K562 (cell line): ENCODE measurements around the gene SLC12A9. TPM values are rescaled to one million over a fixed set of nuclear protein-coding genes. Genes with fewer than 3 reads are reported as not detected.

ENCODE experiments used
- ATAC-seq: fragments of 200-7000 bp; cut with Tn5 transposase; 3 replicates; pipeline ENCODE4 v1.9.1; 2020; ENCODE audit warnings: moderate library complexity
- BruUV-seq: library from RNA; stranded (reverse); fragments of 400-500 nt; replicated peaks from 2 replicates; lab custom pipeline; 2021; lab: Mats Ljungman, UMichigan
- CTCF ChIA-PET: fragments of 300-600 bp; formaldehyde crosslinking; extraction: SDS; loops from one replicate; lab custom pipeline; 2021; ENCODE audit warnings: low intra/inter-chr PET ratio; lab: Yijun Ruan, JAX
- POLR2A ChIA-PET: fragments of 300-600, 350-650 bp; sonication (Branson Sonifier 250); formaldehyde crosslinking; extraction: SDS; loops from one replicate; lab custom pipeline; 2021; ENCODE audit warnings: antibody characterized with exemption, inconsistent platforms; lab: Yijun Ruan, JAX
- DNase-seq, 4 experiments: peaks; one replicate each; pipeline versions ENCODE4 v3.0.0 to v3.0.0-alpha.2; 2011 to 2018; ENCODE audit warnings: low spot score in 3 of 4, mixed read lengths in 3 of 4; ENCODE audit errors: extremely low read depth in 1 of 4
- FAIRE-seq: peaks from 2 replicates; lab custom pipeline; 2011; peaks lifted over from hg19 to GRCh38; lab: Jason Lieb, UNC
- H2AFZ ChIP-seq: 2 replicates; pipeline ENCODE4 v1.6.0; 2011; ENCODE audit warnings: low read depth, low read length, control low read depth, inconsistent platforms
- H3K27ac ChIP-seq: fragments of 200-600 bp; 3 replicates; pipeline ENCODE4 v1.8.0; 2011; ENCODE audit warnings: low read depth, mild to moderate bottlenecking, control low read depth, inconsistent platforms, low read length, moderate library complexity, mixed read lengths; ENCODE audit errors: extremely low read depth
- H3K27me3 ChIP-seq, 2 experiments: fragments of 300-600 bp in 1 of 2; 2 replicates in 1 of 2; 3 replicates in 1 of 2; pipeline versions ENCODE4 v1.6.0 to v1.8.0; 2011; ENCODE audit warnings: inconsistent platforms in 2 of 2, low read length in 2 of 2, mild to moderate bottlenecking in 1 of 2, mixed read lengths in 1 of 2, moderate library complexity in 1 of 2; ENCODE audit not compliant: control insufficient read depth in 2 of 2, insufficient read depth in 2 of 2
- H3K36me3 ChIP-seq: fragments of 300-600 bp; 3 replicates; pipeline ENCODE4 v1.8.0; 2011; ENCODE audit warnings: mild to moderate bottlenecking, low read length, inconsistent platforms; ENCODE audit not compliant: control insufficient read depth, insufficient read depth
- H3K4me1 ChIP-seq, 2 experiments: fragments of 200-600 bp in 1 of 2; replicated peaks in 1 of 2; 2 replicates in 1 of 2; 3 replicates in 1 of 2; pipeline versions ENCODE4 v1.5.1 to v1.8.0; 2011; ENCODE audit warnings: inconsistent platforms in 2 of 2, low read length in 2 of 2, mild to moderate bottlenecking in 1 of 2, mixed read lengths in 1 of 2, moderate library complexity in 1 of 2; ENCODE audit not compliant: control insufficient read depth in 2 of 2, insufficient read depth in 2 of 2
- H3K4me2 ChIP-seq: 2 replicates; pipeline ENCODE4 v1.6.1; 2011; ENCODE audit warnings: low read length, control low read depth, inconsistent platforms, mixed read lengths; ENCODE audit not compliant: insufficient read depth
- H3K4me3 ChIP-seq: fragments of 200-600 bp; sonication (generic), shearing (Covaris generic); 2 replicates; pipeline ENCODE4 v1.5.1; 2016; ENCODE audit warnings: control low read depth, inconsistent platforms
- H3K79me2 ChIP-seq: fragments of 200-600 bp; 3 replicates; pipeline ENCODE4 v1.8.0; 2011; ENCODE audit warnings: low read length, inconsistent platforms; ENCODE audit not compliant: control insufficient read depth, insufficient read depth
- H3K9ac ChIP-seq, 2 experiments: 2 replicates each; pipeline versions ENCODE4 v1.6.0 to v1.6.1; 2011; ENCODE audit warnings: low read depth in 2 of 2, low read length in 2 of 2, control low read depth in 1 of 2, inconsistent platforms in 1 of 2, mild to moderate bottlenecking in 1 of 2, mixed read lengths in 1 of 2; ENCODE audit not compliant: insufficient read depth in 1 of 2
- H3K9me1 ChIP-seq: one replicate; pipeline ENCODE4 v1.6.0; 2011; ENCODE audit warnings: inconsistent platforms, mild to moderate bottlenecking, low read length, moderate library complexity; ENCODE audit not compliant: control insufficient read depth, insufficient read depth
- H3K9me3 ChIP-seq: replicated peaks from 2 replicates; pipeline ENCODE4 v1.5.1; 2011; ENCODE audit warnings: low read depth, low read length, inconsistent platforms; ENCODE audit not compliant: control insufficient read depth, insufficient read depth
- H4K20me1 ChIP-seq: replicated peaks from 2 replicates; pipeline ENCODE4 v1.6.1; 2011; ENCODE audit warnings: low read length, inconsistent platforms, mixed read lengths; ENCODE audit not compliant: control insufficient read depth, insufficient read depth
- HSF4 ChIP-seq: fragments of 250-450 bp; sonication (Bioruptor Pico); IDR thresholded peaks from 2 replicates; pipeline ENCODE4 v2.1.2; 2022; ENCODE audit warnings: mild to moderate bottlenecking, moderate library complexity, borderline replicate concordance
- ILF3 ChIP-seq: fragments of 450-650 bp; IDR thresholded peaks from 2 replicates; pipeline ENCODE4 v1.6.1; 2018; ENCODE audit warnings: antibody characterized with exemption, mild to moderate bottlenecking, moderate library complexity, borderline replicate concordance
- PRPF4 ChIP-seq: fragments of 200-400 bp; formaldehyde crosslinking; IDR thresholded peaks from one replicate; pipeline ENCODE4 v1.6.1; 2017; ENCODE audit warnings: low read length, low read depth, mild to moderate bottlenecking; ENCODE audit not compliant: insufficient read depth, poor library complexity, severe bottlenecking
- PTBP1 ChIP-seq: fragments of 200-400 bp; formaldehyde crosslinking; IDR thresholded peaks from 2 replicates; pipeline ENCODE4 v1.6.1; 2017; ENCODE audit warnings: low read depth, low read length
- RHOXF2B ChIP-seq: fragments of 250-450 bp; sonication (Bioruptor Pico); conservative IDR thresholded peaks from 2 replicates; pipeline ENCODE4 v1.5.1; 2021
- STAG1 ChIP-seq: sonication (generic); formaldehyde crosslinking; IDR thresholded peaks from 2 replicates; pipeline ENCODE4 v1.5.0; 2020; ENCODE audit warnings: missing genetic modification reagents, borderline replicate concordance
- TRIM28 ChIP-seq: fragments of 450-650 bp; IDR thresholded peaks from 2 replicates; pipeline ENCODE4 v1.6.1; 2017
- WGBS: fragments of 100-300 bp; shearing (Covaris generic); methylation state at CpG from one replicate; pipeline ENCODE4 v1.1.6; 2016; ENCODE audit warnings: low coverage, mixed read lengths; ENCODE audit not compliant: insufficient coverage; ENCODE audit errors: missing lambda C conversion rate; 5-methylcytosine and 5-hydroxymethylcytosine counted together
- in situ Hi-C: fragments of 300-500 bp; cut with MboI; formaldehyde crosslinking; loops from 4 replicates; pipeline ENCODE4 v1.15.0; 2018; ENCODE audit warnings: inconsistent platforms, mixed read lengths
- intact Hi-C: fragments of 100-400 bp; cut with micrococcal nuclease; formaldehyde crosslinking; loops from 2 replicates; pipeline ENCODE4 v1.14.2; 2022
- polyA plus RNA-seq, 8 experiments: library from polyadenylated mRNA; depleted of rRNA in 4 of 8; stranded (reverse) in 5 of 8; unstranded in 3 of 8; fragments of >200 nt; fragmentation: Nextera tagmentation in 2 of 8; fragmentation: Illumina TruSeq in 1 of 8; extraction: Ambion mirVana in 2 of 8; extraction: Trizol in 1 of 8; gene quantifications; 2 replicates each; pipeline versions ENCODE4 v1.2.1 to v1.2.3, GENCODE V29; 2011 to 2014; ENCODE audit warnings: inconsistent platforms in 1 of 8, missing spikeins in 1 of 8
- total RNA-seq, 7 experiments: library from RNA; depleted of rRNA in 6 of 7; stranded (reverse); fragments of >200 nt in 6 of 7; fragmentation: Illumina TruSeq in 2 of 7; extraction: Trizol in 2 of 7; gene quantifications; 2 replicates each; pipeline versions ENCODE4 v1.2.1 to v1.2.3, GENCODE V29; 2011 to 2021; ENCODE audit warnings: low replicate concordance in 1 of 7
- TF ChIP-seq, protein P1 (sequence below): fragments of 250-450 bp; sonication (Bioruptor Pico); IDR thresholded peaks from 2 replicates; pipeline ENCODE4 v1.5.0; 2021
- TF ChIP-seq, protein P2 (sequence below): sonication (generic); formaldehyde crosslinking; IDR thresholded peaks from 2 replicates; pipeline ENCODE4 v1.8.1; 2023; ENCODE audit warnings: missing genetic modification reagents, mild to moderate bottlenecking, borderline replicate concordance
- TF ChIP-seq, protein P3 (sequence below): fragments of 250-450 bp; sonication (Bioruptor Pico); IDR thresholded peaks from 2 replicates; pipeline ENCODE4 v1.8.0; 2021; ENCODE audit warnings: moderate library complexity, mild to moderate bottlenecking, inconsistent platforms
- TF ChIP-seq, protein P4 (sequence below): fragments of 450-650 bp; IDR thresholded peaks from 2 replicates; pipeline ENCODE4 v1.6.1; 2016; ENCODE audit warnings: antibody characterized with exemption
- TF ChIP-seq, protein P5 (sequence below): fragments of 200-800 bp; sonication (Bioruptor generic); IDR thresholded peaks from 2 replicates; pipeline ENCODE4 v1.6.1; 2017; ENCODE audit warnings: missing genetic modification characterization, missing compliant biosample characterization
- TF ChIP-seq, protein P6 (sequence below): fragments of 250-450 bp; sonication (Bioruptor Pico); IDR thresholded peaks from 2 replicates; pipeline ENCODE4 v1.8.0; 2022; ENCODE audit warnings: moderate library complexity, mild to moderate bottlenecking, inconsistent platforms

SLC12A9 gene
- total and polyA plus RNA-seq, 9 of the 15 experiments (the other 6 are each of a cell fraction or from before 2014, with no cell fraction given), result 0.06 to 20.2 (median 10.7) TPM

DNA sequence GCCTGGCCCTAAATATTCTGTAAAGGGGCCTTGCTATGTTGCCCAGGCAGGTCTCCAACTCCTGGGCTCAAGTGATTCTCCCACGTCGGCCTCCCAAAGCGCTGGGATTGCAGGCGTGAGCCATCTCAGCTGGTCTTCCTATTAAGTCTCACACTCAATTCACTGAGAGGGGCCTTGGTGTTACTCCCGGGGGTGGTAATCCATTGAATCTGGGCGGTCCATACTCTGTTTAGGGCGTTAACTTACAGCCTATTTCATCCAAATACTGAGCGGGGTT is 21.7 kb downstream of the SLC12A9 start:
- Histone ChIP-seq H3K79me2 (peaks cover 58% of the 10 kb centered on the region), H3K27ac (peak overlapping the region; percentile 96), H3K9me3 (no peaks in the 10 kb centered on the region), H2AFZ (peak overlapping the region; percentile 88), H3K36me3 (peaks cover 88% of the 10 kb centered on the region), H4K20me1 (peaks cover 6% of the 10 kb centered on the region; the same call in 1 of the 2 replicates), H3K4me1 (peaks cover 20 to 48% of the 10 kb centered on the region in 2 experiments; a peak in 4 of 5 replicates), H3K9me1 (no peaks in the 10 kb centered on the region), H3K4me2 (peak overlapping the region; percentile 100), H3K9ac (peak overlapping the region; percentile 94 to 98), H3K4me3 (peak overlapping the region; percentile 100), H3K27me3 (no peaks in the 10 kb centered on the region)
- ChIA-PET CTCF (no interaction called here), POLR2A (interaction anchor here (0.7 to 6.2 kb wide), 6 partner anchors 13 to 202 kb away, joined by 3 to 144 read pairs (median 4); partner anchors contain the start of genes SLC12A9 and UFSP1)
- in situ Hi-C loops (no loop called here), intact Hi-C loops (no loop called here)
- ATAC-seq, result peak; percentile 23
- peak; percentile 11 for FAIRE-seq
- 18% methylated on average over 8 of the region's 8 CpGs for WGBS
- BruUV-seq, result no TSS peak
- DNase-seq, result no peak
- no peak for TF ChIP-seq HSF4 (CRISPR knock-in tag)
- TF ChIP-seq ILF3, result 0 out of 2 replicates have a peak, but pooled peaks have one; percentile 63
- TF ChIP-seq, protein P1, sequence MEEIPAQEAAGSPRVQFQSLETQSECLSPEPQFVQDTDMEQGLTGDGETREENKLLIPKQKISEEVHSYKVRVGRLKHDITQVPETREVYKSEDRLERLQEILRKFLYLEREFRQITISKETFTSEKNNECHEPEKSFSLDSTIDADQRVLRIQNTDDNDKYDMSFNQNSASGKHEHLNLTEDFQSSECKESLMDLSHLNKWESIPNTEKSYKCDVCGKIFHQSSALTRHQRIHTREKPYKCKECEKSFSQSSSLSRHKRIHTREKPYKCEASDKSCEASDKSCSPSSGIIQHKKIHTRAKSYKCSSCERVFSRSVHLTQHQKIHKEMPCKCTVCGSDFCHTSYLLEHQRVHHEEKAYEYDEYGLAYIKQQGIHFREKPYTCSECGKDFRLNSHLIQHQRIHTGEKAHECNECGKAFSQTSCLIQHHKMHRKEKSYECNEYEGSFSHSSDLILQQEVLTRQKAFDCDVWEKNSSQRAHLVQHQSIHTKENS, result no peak
- TF ChIP-seq PTBP1, result 0 out of 2 replicates have a peak, but pooled peaks have one; percentile 63
- TF ChIP-seq, protein P2, sequence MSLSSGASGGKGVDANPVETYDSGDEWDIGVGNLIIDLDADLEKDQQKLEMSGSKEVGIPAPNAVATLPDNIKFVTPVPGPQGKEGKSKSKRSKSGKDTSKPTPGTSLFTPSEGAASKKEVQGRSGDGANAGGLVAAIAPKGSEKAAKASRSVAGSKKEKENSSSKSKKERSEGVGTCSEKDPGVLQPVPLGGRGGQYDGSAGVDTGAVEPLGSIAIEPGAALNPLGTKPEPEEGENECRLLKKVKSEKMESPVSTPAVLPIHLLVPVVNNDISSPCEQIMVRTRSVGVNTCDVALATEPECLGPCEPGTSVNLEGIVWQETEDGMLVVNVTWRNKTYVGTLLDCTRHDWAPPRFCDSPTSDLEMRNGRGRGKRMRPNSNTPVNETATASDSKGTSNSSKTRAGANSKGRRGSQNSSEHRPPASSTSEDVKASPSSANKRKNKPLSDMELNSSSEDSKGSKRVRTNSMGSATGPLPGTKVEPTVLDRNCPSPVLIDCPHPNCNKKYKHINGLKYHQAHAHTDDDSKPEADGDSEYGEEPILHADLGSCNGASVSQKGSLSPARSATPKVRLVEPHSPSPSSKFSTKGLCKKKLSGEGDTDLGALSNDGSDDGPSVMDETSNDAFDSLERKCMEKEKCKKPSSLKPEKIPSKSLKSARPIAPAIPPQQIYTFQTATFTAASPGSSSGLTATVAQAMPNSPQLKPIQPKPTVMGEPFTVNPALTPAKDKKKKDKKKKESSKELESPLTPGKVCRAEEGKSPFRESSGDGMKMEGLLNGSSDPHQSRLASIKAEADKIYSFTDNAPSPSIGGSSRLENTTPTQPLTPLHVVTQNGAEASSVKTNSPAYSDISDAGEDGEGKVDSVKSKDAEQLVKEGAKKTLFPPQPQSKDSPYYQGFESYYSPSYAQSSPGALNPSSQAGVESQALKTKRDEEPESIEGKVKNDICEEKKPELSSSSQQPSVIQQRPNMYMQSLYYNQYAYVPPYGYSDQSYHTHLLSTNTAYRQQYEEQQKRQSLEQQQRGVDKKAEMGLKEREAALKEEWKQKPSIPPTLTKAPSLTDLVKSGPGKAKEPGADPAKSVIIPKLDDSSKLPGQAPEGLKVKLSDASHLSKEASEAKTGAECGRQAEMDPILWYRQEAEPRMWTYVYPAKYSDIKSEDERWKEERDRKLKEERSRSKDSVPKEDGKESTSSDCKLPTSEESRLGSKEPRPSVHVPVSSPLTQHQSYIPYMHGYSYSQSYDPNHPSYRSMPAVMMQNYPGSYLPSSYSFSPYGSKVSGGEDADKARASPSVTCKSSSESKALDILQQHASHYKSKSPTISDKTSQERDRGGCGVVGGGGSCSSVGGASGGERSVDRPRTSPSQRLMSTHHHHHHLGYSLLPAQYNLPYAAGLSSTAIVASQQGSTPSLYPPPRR, result peak; percentile 69; the same call in 1 of the 2 replicates
- TF ChIP-seq, protein P3, sequence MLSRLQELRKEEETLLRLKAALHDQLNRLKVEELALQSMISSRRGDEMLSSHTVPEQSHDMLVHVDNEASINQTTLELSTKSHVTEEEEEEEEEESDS, result no peak
- TF ChIP-seq TRIM28, result no peak
- TF ChIP-seq, protein P4, sequence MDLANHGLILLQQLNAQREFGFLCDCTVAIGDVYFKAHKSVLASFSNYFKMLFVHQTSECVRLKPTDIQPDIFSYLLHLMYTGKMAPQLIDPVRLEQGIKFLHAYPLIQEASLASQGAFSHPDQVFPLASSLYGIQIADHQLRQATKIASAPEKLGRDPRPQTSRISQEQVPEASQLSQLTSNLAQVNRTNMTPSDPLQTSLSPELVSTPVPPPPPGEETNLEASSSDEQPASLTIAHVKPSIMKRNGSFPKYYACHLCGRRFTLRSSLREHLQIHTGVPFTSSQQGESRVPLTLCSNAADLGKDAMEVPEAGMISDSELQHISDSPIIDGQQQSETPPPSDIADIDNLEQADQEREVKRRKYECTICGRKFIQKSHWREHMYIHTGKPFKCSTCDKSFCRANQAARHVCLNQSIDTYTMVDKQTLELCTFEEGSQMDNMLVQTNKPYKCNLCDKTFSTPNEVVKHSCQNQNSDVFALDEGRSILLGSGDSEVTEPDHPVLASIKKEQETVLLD, result no peak
- peak; percentile 32; the same call in 1 of the 2 replicates for TF ChIP-seq STAG1 (CRISPR knock-in tag)
- no peak for TF ChIP-seq PRPF4
- TF ChIP-seq, protein P5, sequence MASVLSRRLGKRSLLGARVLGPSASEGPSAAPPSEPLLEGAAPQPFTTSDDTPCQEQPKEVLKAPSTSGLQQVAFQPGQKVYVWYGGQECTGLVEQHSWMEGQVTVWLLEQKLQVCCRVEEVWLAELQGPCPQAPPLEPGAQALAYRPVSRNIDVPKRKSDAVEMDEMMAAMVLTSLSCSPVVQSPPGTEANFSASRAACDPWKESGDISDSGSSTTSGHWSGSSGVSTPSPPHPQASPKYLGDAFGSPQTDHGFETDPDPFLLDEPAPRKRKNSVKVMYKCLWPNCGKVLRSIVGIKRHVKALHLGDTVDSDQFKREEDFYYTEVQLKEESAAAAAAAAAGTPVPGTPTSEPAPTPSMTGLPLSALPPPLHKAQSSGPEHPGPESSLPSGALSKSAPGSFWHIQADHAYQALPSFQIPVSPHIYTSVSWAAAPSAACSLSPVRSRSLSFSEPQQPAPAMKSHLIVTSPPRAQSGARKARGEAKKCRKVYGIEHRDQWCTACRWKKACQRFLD (CRISPR knock-in tag), result no peak
- no peak for TF ChIP-seq RHOXF2B
- TF ChIP-seq, protein P6, sequence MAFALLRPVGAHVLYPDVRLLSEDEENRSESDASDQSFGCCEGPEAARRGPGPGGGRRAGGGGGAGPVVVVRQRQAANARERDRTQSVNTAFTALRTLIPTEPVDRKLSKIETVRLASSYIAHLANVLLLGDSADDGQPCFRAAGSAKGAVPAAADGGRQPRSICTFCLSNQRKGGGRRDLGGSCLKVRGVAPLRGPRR, result no peak
